SK-N-SH (cell line): Measurements from ENCODE around the gene TYW1.
"Not testable (repeated sequence)": the region's sequence is repeated elsewhere in the genome, so short reads cannot be mapped to it uniquely, and the experiment has no call there.

Experiments
- CTCF ChIP-seq: fragments of 200-600 bp; sonication (generic); IDR thresholded peaks from 2 replicates; pipeline ENCODE4 v1.6.1; 2017; ENCODE audit warnings: antibody characterized with exemption, mild to moderate bottlenecking, moderate library complexity
- FOXM1 ChIP-seq: IDR thresholded peaks from 2 replicates; pipeline ENCODE4 v1.4.0; 2012; ENCODE audit warnings: low read depth, mild to moderate bottlenecking
- JUND ChIP-seq: IDR thresholded peaks from 2 replicates; pipeline ENCODE4 v1.4.0; 2012
- POLR2AphosphoS5 ChIP-seq: IDR thresholded peaks from 2 replicates; pipeline ENCODE4 v1.6.1; 2012; ENCODE audit warnings: low read depth, low read length
- RAD21 ChIP-seq: IDR thresholded peaks from 2 replicates; pipeline ENCODE4 v1.6.1; 2012; ENCODE audit warnings: mild to moderate bottlenecking, low read length
- TF ChIP-seq, protein P1 (sequence below): IDR thresholded peaks from 2 replicates; pipeline ENCODE4 v1.6.1; 2012; ENCODE audit warnings: mild to moderate bottlenecking, low read depth, low read length, moderate library complexity

- not testable (repeated sequence) for TF ChIP-seq CTCF, RAD21, FOXM1, POLR2AphosphoS5, JUND
- TF ChIP-seq, protein P1, sequence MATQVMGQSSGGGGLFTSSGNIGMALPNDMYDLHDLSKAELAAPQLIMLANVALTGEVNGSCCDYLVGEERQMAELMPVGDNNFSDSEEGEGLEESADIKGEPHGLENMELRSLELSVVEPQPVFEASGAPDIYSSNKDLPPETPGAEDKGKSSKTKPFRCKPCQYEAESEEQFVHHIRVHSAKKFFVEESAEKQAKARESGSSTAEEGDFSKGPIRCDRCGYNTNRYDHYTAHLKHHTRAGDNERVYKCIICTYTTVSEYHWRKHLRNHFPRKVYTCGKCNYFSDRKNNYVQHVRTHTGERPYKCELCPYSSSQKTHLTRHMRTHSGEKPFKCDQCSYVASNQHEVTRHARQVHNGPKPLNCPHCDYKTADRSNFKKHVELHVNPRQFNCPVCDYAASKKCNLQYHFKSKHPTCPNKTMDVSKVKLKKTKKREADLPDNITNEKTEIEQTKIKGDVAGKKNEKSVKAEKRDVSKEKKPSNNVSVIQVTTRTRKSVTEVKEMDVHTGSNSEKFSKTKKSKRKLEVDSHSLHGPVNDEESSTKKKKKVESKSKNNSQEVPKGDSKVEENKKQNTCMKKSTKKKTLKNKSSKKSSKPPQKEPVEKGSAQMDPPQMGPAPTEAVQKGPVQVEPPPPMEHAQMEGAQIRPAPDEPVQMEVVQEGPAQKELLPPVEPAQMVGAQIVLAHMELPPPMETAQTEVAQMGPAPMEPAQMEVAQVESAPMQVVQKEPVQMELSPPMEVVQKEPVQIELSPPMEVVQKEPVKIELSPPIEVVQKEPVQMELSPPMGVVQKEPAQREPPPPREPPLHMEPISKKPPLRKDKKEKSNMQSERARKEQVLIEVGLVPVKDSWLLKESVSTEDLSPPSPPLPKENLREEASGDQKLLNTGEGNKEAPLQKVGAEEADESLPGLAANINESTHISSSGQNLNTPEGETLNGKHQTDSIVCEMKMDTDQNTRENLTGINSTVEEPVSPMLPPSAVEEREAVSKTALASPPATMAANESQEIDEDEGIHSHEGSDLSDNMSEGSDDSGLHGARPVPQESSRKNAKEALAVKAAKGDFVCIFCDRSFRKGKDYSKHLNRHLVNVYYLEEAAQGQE, result not testable (repeated sequence)
Observed at GRCh38 chr7:67128257-67128656, 131.6 kb downstream of the TYW1 start.
